Fibroblast of skin of left biceps (primary cell): ENCODE data around the gene AZI2.

Source experiments
- DNase-seq, 2 experiments: peaks; one replicate each; pipeline ENCODE4 v3.0.0-alpha.2; 2013; ENCODE audit warnings: low read depth in 2 of 2

Gene AZI2

GRCh38 chr3:28348629-28349468, at the start of gene AZI2, which contains the start of gene ZCWPW2:
Gene AZI2 (minus strand): TSS chr3:28348824. CDS start chr3:28340617, 8,207 bp downstream.
Gene ZCWPW2 (plus strand): TSS chr3:28348721. CDS start chr3:28413069, 64,348 bp downstream.
- peak; percentile 88 to 90 for DNase-seq

- DNase-seq = no peak
Measured at GRCh38 chr3:28388978-28389377, 40.4 kb upstream of the AZI2 start.

- no peak for DNase-seq
Measured at GRCh38 chr3:28386049-28386448, 37.4 kb upstream of the AZI2 start.

- peak; percentile 34 to 54 for DNase-seq
Measured at GRCh38 chr3:28376424-28376823, 27.8 kb upstream of the AZI2 start.

GRCh38 chr3:28349469-28350000, 911 bp upstream of the AZI2 start:
- DNase-seq = no peak

- DNase-seq = no peak
Measured at GRCh38 chr3:28348265-28348628, 377 bp downstream of the AZI2 start.

- DNase-seq = peak; percentile 49 to 56
Measured at GRCh38 chr3:28347374-28348264, 1.0 kb downstream of the AZI2 start.

GRCh38 chr3:28345690-28346089, 2.9 kb downstream of the AZI2 start:
- DNase-seq = no peak

GRCh38 chr3:28343144-28343543, 5.5 kb downstream of the AZI2 start:
- DNase-seq = no peak

- no peak for DNase-seq
Measured at GRCh38 chr3:28337230-28337629, 11.4 kb downstream of the AZI2 start.

GRCh38 chr3:28335246-28335645, 13.4 kb downstream of the AZI2 start:
- DNase-seq = no peak

- no peak for DNase-seq
Measured at GRCh38 chr3:28334552-28334951, 14.1 kb downstream of the AZI2 start.

GRCh38 chr3:28328188-28329151, 20.2 kb downstream of the AZI2 start:
- no peak for DNase-seq

GRCh38 chr3:28326458-28326926, 22.1 kb downstream of the AZI2 start:
- DNase-seq = no peak

GRCh38 chr3:28322464-28322863, 26.2 kb downstream of the AZI2 start:
- peak; percentile 29 to 33 for DNase-seq

- no peak for DNase-seq
Measured at GRCh38 chr3:28320981-28321380, 27.6 kb downstream of the AZI2 start.

- no peak for DNase-seq
Measured at GRCh38 chr3:28317438-28318022, 31.1 kb downstream of the AZI2 start.

- DNase-seq = no peak
Measured at GRCh38 chr3:28316226-28316625, 32.4 kb downstream of the AZI2 start.

GRCh38 chr3:28315711-28316110, 32.9 kb downstream of the AZI2 start:
- no peak for DNase-seq

GRCh38 chr3:28308196-28308595, 40.4 kb downstream of the AZI2 start:
- DNase-seq = no peak

GRCh38 chr3:28301688-28302087, 46.9 kb downstream of the AZI2 start:
- DNase-seq = no peak
